ENCODE results near the gene NRP1.

GRCh38 chr10:33310853-33311252, 23.6 kb downstream of the NRP1 start:
- TF ChIP-seq SP2 (IDR thresholded peaks at IDR 0.05; ENCODE audit: low read length): no peak
- TF ChIP-seq POLR2AphosphoS5 (IDR thresholded peaks at IDR 0.05; ENCODE audit: low read depth, low read length): no peak
- no peak for TF ChIP-seq E2F6 (IDR thresholded peaks at IDR 0.05)
- no peak for TF ChIP-seq CTCF (IDR thresholded peaks at IDR 0.05; ENCODE audit: control extremely low read depth in 1 of 3, insufficient read depth in 1 of 3, low read depth in 1 of 3, low read length in 3 of 3)
- TF ChIP-seq POLR2A (IDR thresholded peaks at IDR 0.05; ENCODE audit: control extremely low read depth in 1 of 2, low read depth in 2 of 2, low read length in 2 of 2): no peak
- TF ChIP-seq RFX5 (IDR thresholded peaks at IDR 0.05; ENCODE audit: borderline replicate concordance, low read depth, low read length): no peak
- TF ChIP-seq HDAC2 (IDR thresholded peaks at IDR 0.05; ENCODE audit: borderline replicate concordance in 1 of 2, low read depth in 2 of 2, low read length in 2 of 2): no peak
- TF ChIP-seq GABPA (IDR thresholded peaks at IDR 0.05; ENCODE audit: borderline replicate concordance, insufficient read depth, low read length): no peak
- no peak for TF ChIP-seq RAD21 (IDR thresholded peaks at IDR 0.05 in 1 of 2, conservative IDR thresholded peaks at IDR 0.05 in 1 of 2; ENCODE audit: low read depth in 2 of 2, low read length in 2 of 2)
- no peak for TF ChIP-seq JUND (IDR thresholded peaks at IDR 0.05; ENCODE audit: low read length)
